ENCODE data around the gene FAM153A.
"Not testable (repeated sequence)": the region's sequence is repeated elsewhere in the genome, so short reads cannot be mapped to it uniquely, and the experiment has no call there.

DNA sequence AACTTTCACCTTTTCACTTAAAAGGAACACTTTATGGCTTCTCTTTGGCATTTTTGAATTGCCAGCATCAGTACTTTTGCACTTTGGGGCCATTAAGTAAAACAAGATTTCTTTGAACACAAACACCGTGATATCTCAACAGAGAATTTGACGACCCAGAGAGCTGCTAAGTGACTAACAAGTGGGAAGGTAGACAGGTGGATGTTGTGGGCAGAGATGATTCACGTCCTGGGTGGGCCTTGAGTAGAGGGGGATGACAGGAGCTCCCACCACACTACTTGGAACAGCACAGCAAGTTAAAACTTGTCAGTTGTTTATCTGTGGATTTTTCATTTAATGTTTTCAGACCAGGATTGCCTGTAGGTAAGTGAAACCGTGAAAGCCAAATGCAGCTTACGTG, 18.7 kb upstream of the FAM153A start:
- not testable (repeated sequence) for TF ChIP-seq EZH2 (IDR thresholded peaks at IDR 0.05; ENCODE audit: borderline replicate concordance, control insufficient read depth, low read depth, low read length); EP300 (IDR thresholded peaks at IDR 0.05; ENCODE audit: borderline replicate concordance in 1 of 2, control insufficient read depth in 1 of 2, low read depth in 2 of 2, low read length in 2 of 2); HCFC1 (IDR thresholded peaks at IDR 0.05; ENCODE audit: low read length); EGR1 (IDR thresholded peaks at IDR 0.05; ENCODE audit: borderline replicate concordance in 1 of 2, low read depth in 2 of 2, low read length in 2 of 2); NR2F1 (conservative IDR thresholded peaks at IDR 0.05); CEBPB (IDR thresholded peaks at IDR 0.05; ENCODE audit: borderline replicate concordance in 1 of 2, low read depth in 2 of 2, low read length in 2 of 2); POLR2AphosphoS5 (IDR thresholded peaks at IDR 0.05; ENCODE audit: low read length); TARDBP (IDR thresholded peaks at IDR 0.05; ENCODE audit: borderline replicate concordance)
- TF ChIP-seq, protein P1, sequence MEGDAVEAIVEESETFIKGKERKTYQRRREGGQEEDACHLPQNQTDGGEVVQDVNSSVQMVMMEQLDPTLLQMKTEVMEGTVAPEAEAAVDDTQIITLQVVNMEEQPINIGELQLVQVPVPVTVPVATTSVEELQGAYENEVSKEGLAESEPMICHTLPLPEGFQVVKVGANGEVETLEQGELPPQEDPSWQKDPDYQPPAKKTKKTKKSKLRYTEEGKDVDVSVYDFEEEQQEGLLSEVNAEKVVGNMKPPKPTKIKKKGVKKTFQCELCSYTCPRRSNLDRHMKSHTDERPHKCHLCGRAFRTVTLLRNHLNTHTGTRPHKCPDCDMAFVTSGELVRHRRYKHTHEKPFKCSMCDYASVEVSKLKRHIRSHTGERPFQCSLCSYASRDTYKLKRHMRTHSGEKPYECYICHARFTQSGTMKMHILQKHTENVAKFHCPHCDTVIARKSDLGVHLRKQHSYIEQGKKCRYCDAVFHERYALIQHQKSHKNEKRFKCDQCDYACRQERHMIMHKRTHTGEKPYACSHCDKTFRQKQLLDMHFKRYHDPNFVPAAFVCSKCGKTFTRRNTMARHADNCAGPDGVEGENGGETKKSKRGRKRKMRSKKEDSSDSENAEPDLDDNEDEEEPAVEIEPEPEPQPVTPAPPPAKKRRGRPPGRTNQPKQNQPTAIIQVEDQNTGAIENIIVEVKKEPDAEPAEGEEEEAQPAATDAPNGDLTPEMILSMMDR (IDR thresholded peaks at IDR 0.05 in 2 of 3, conservative IDR thresholded peaks at IDR 0.05 in 1 of 3; ENCODE audit: control insufficient read depth in 2 of 3, extremely low read depth in 1 of 3, insufficient read depth in 1 of 3, low read depth in 3 of 3, low read length in 3 of 3): not testable (repeated sequence)
